Activated CD8-positive, alpha-beta memory T cell treated with anti-CD3 and anti-CD28 coated beads for 1 hour (primary cell): Measurements from ENCODE around the gene FOXA3.
"Not testable (repeated sequence)": the region's sequence is repeated elsewhere in the genome, so short reads cannot be mapped to it uniquely, and the experiment has no call there.

Experiments
- DNase-seq, 2 donors: peaks; one replicate each; pipeline ENCODE4 v3.0.0-alpha.2; 2020; ENCODE audit warnings: low read depth in 1 of 2; ENCODE audit errors: extremely low read depth in 1 of 2

The FOXA3 gene

DNA sequence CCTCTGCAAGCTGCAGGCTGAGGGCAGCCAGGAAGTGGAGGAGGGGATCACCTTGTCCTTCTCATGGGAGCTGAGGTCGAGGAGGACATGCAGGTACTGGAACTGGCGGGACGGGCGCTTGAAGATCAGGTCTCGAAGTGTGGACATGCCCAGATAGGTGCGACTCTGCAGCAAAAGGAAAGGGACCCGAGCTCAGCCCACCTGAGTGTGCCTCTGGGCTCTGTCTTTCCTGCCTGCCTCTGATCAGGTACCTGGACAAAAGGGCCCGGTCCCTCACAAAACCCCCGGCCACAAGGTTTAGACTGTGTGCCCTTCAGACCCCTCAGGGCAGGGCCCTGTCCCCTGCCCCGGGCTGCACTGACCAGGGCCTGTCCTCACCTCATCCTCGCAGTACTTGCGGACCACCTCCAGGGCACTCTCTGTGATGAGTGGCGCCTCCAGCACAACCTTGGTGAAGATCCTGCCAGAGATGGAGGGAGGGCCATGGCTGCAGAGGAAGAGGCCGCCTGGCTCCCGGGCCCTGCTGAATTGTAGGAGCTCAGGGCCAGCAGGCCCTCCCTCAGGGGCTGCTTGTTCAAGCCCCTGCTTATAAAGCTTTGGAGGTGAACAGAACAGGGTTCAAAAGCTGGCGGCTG, 36.5 kb upstream of the FOXA3 start:
- DNase-seq: no peak

- no peak for DNase-seq
These were observed 35.6 kb upstream of the FOXA3 start for GRCh38 chr19:45828523-45828922.

- no peak for DNase-seq
These were observed 35.2 kb upstream of the FOXA3 start for GRCh38 chr19:45828945-45829344.

GRCh38 chr19:45834970-45835369, 29.2 kb upstream of the FOXA3 start:
- no peak for DNase-seq

- no peak for DNase-seq
These were observed 21.9 kb upstream of the FOXA3 start for GRCh38 chr19:45842198-45842597.

DNA sequence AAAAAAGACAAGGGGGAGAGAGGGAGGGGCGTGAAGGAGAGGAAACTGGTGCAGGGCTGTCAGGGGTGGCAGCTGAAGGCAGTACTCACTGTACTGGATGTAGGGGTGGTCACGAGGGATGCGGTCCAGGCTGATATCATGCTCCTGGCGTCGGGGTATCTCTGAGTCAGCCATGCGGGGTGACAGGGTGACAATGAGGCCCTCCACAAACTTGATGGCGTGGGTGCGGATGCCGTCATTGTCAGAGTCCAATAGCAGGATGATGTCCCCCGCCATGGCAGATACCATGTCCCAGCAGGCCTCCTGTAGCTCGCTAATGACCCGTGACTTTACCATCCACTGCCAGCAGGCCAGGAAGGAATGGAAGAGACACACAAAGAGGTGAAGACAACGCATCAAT, 16.5 kb upstream of the FOXA3 start:
- DNase-seq: no peak

GRCh38 chr19:45848922-45849321, 15.2 kb upstream of the FOXA3 start:
- DNase-seq: no peak

GRCh38 chr19:45852145-45852750, 11.9 kb upstream of the FOXA3 start:
- no peak for DNase-seq

GRCh38 chr19:45852983-45853382, 11.1 kb upstream of the FOXA3 start:
- DNase-seq: no peak

DNA sequence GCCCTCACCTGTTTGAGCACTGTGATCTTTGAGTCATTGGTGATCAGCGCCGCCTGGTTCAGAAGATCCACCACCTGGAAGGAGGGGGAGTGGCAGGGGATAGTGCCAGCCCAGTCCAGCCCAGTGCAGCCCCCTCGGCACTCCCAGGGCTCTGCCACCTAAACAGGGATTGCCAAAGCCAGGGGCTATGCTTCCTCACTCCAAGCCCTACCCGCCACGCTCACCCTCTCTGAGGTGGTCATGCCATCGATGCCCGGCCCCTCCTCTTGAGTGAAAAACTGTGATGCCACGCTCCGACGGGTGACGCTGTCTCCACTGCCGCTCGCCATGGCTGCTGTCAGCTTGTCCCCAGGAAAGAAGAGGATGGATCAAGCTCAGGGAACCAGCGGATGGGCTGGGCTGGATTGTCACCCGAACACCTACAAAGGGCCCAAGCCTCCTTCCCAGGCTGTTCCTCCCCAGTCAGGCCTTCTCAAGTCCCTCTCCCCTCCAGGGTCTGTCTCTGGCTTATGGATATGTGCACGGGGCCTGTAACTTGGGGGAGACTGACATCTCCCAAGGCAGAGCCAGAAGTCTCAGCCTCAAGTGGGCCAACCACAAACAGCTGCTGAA, 9.9 kb upstream of the FOXA3 start:
- DNase-seq: no peak

DNA sequence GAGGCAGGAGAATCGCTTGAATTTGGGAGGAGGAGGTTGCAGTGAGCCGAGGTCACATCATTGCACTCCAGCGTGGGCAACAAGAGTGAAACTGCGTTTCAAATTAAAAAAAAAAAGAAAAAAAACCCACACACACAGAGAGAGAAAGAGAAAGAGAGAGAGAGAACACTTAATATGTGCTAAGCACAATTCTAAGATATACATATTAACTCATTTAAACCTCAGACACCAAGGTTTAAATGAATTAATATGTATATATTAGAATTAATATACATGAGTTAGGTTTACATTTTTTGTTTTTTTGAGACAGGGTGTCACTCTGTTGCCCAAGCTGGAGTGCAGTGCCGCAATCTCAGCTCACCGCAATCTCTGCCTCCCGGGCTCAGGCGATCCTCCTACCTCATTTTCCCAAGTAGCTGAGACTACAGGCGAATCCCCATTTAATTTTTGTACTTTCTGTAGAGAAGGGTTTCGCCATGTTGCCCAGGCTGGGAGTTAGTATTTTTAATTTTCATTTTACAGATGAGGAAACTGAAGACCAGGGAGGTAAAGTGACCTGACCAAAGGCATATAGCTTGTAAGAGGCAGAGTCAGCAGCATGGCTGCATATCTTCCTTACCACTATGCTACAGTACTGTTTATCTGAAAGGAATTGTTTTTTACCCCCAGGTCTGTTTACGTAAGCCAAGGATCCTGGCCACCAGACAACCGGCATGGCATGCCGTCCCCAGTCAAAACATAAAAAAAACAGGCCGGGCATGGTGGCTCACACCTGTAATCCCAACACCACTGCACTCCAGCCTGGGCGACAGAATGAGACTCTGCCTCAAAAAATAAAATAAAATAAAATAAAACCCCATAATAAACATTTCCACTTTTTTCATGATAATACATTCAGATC, 3.5 kb upstream of the FOXA3 start:
- DNase-seq: no peak

- no peak for DNase-seq
These were observed 1.9 kb upstream of the FOXA3 start for GRCh38 chr19:45862271-45862563.

- DNase-seq: peak; percentile 94 to 97
These were observed 1.4 kb upstream of the FOXA3 start, which contains the start of gene SYMPK for GRCh38 chr19:45862564-45863334. Gene SYMPK (minus strand): TSS chr19:45863147. CDS start chr19:45854495, 8,652 bp downstream.

DNA sequence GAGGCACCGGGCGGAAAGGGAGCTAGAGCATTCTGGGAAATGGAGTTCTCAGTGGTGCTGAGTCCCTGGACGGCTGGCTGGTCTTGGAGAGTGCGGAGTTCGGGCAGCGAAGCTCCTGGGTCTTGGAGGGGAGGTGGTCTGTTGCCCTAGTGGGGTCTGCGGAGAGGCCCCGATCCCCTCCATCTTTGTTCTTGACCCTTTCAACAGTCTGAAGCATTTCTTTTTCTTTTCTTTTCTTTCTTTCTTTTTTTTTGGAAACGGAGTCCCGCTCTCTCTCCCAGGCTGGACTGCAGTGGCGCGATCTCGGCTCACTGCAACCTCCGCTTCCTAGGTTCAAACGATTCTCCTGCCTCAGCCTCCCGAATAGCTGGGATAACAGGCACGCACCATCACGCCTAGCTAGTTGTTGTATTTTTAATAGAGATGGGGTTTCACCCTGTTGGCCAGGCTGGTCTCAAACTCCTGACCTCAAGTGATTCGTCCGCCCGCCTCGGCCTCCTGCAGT, 739 bp upstream of the FOXA3 start:
- no peak for DNase-seq

- DNase-seq: no peak
These were observed 530 bp downstream of the FOXA3 start for GRCh38 chr19:45864629-45865082.

GRCh38 chr19:45865269-45865948, 1.3 kb downstream of the FOXA3 start:
- no peak for DNase-seq

- DNase-seq: no peak
These were observed 2.5 kb downstream of the FOXA3 start for GRCh38 chr19:45866400-45867176.

DNA sequence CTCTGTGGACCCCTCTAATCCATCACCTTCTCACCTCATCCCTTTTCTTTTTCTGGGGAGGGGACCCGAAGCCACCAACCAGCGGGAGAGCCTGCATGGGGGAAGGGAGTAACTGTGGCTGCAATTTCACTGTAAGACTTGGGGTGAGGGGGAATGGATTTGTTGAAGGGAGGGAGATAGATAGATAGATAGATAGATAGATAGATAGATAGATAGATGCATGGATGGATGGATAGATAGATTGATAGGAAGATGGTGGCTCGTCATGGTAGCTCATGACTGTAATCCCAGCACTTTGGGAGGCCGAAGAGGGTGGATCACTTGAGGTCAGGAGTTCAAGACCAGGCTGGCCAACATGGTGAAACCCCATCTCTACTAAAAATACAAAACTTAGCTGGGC, 3.1 kb downstream of the FOXA3 start:
- DNase-seq: not testable (repeated sequence)

GRCh38 chr19:45870798-45871197, 6.7 kb downstream of the FOXA3 start:
- no peak for DNase-seq
